Head of caudate nucleus (tissue), 42 donors: ENCODE measurements around the gene SEC11A.
"Not testable (repeated sequence)": the region's sequence is repeated elsewhere in the genome, so short reads cannot be mapped to it uniquely, and the experiment has no call there.

Experiments
- DNase-seq, 42 donors: peaks; one replicate each; pipeline versions ENCODE4 v3.0.0 to v3.0.0-alpha.2; 2020 to 2021; ENCODE audit warnings: mixed read lengths in 7 of 42
- intact Hi-C: fragments of 100-400 bp; cut with DNase I; formaldehyde crosslinking; loops from one replicate; pipeline ENCODE4 v1.15.0; 2022

SEC11A gene

GRCh38 chr15:84654689-84655453, 61.1 kb downstream of the SEC11A start:
- intact Hi-C loops = loop anchor here (5.0 to 10.0 kb wide), 3 partner anchors 62 to 290 kb away; partner anchors contain the start of genes SEC11A and ZNF592
- peak; percentile 81 to 95 (median 89) for DNase-seq

- DNase-seq = peak; percentile 97 to 100 (median 99)
- intact Hi-C loops = loop anchor here (5.0 to 10.0 kb wide), 3 partner anchors 63 to 291 kb away; partner anchors contain the start of genes SEC11A and ZNF592
Observed at GRCh38 chr15:84653910-84654688, 61.8 kb downstream of the SEC11A start, which contains the start of gene WDR73. WDR73 (minus strand) TSS chr15:84654283; CDS start chr15:84654274, 9 bp downstream.

- DNase-seq = peak in 7 of 42 donors; percentile 16 to 53 (median 34)
- intact Hi-C loops = loop anchor here (5.0 to 10.0 kb wide), 3 partner anchors 64 to 291 kb away; partner anchors contain the start of genes SEC11A and ZNF592
Observed at GRCh38 chr15:84653584-84653909, 62.4 kb downstream of the SEC11A start.

- no peak for DNase-seq
- intact Hi-C loops = loop anchor here (5.0 to 10.0 kb wide), 3 partner anchors 68 to 295 kb away; partner anchors contain the start of genes SEC11A and ZNF592
Observed at GRCh38 chr15:84649706-84650105, 66.2 kb downstream of the SEC11A start.

- intact Hi-C loops = no loop called here
Observed at GRCh38 chr15:84648539-84648938, 67.4 kb downstream of the SEC11A start.

GRCh38 chr15:84647726-84648125, 68.2 kb downstream of the SEC11A start:
- intact Hi-C loops = no loop called here
- DNase-seq = no peak

More at GRCh38 chr15:84648539-84648938, 67.4 kb downstream of the SEC11A start:
- no peak for DNase-seq

GRCh38 chr15:84645997-84646396, 69.9 kb downstream of the SEC11A start:
- intact Hi-C loops = no loop called here
- DNase-seq = no peak

GRCh38 chr15:84645496-84645895, 70.4 kb downstream of the SEC11A start:
- intact Hi-C loops = no loop called here
- peak in 7 of 42 donors; percentile 13 to 58 (median 21) for DNase-seq

- intact Hi-C loops = no loop called here
Observed at GRCh38 chr15:84643838-84644237, 72.1 kb downstream of the SEC11A start.

GRCh38 chr15:84642640-84643039, 73.3 kb downstream of the SEC11A start:
- DNase-seq = peak in 1 of 42 donors; percentile 10
- intact Hi-C loops = not testable (repeated sequence)

More at GRCh38 chr15:84643838-84644237, 72.1 kb downstream of the SEC11A start:
- DNase-seq = peak in 1 of 42 donors; percentile 3

- intact Hi-C loops = not testable (repeated sequence)
Observed at GRCh38 chr15:84641871-84642270, 74.1 kb downstream of the SEC11A start.

GRCh38 chr15:84638103-84638502, 77.8 kb downstream of the SEC11A start:
- intact Hi-C loops = no loop called here
- peak in 5 of 42 donors; percentile 21 to 58 (median 26) for DNase-seq

More at GRCh38 chr15:84641871-84642270, 74.1 kb downstream of the SEC11A start:
- peak in 1 of 42 donors; percentile 33 for DNase-seq

- no peak for DNase-seq
- intact Hi-C loops = loop anchor here (5.0 kb wide), 1 partner anchor 113 kb away; the partner anchor contains the start of gene ZNF592
Observed at GRCh38 chr15:84634228-84634837, 81.6 kb downstream of the SEC11A start.

GRCh38 chr15:84633311-84634227, 82.4 kb downstream of the SEC11A start:
- intact Hi-C loops = loop anchor here (5.0 kb wide), 1 partner anchor 114 kb away; the partner anchor contains the start of gene ZNF592
- peak; percentile 24 to 87 (median 70) for DNase-seq

- DNase-seq = no peak
- intact Hi-C loops = loop anchor here (2.0 to 5.0 kb wide), 2 partner anchors 31 to 116 kb away; partner anchors contain the start of genes ZNF592 and ZSCAN2
Observed at GRCh38 chr15:84631706-84632272, 84.2 kb downstream of the SEC11A start.

- intact Hi-C loops = no loop called here
- no peak for DNase-seq
Observed at GRCh38 chr15:84629033-84629432, 86.9 kb downstream of the SEC11A start.

GRCh38 chr15:84625123-84625522, 90.8 kb downstream of the SEC11A start:
- no peak for DNase-seq
- intact Hi-C loops = no loop called here
